HG03175 (cell line): ENCODE data around the gene MAIP1.
"Not testable (repeated sequence)": the region's sequence is repeated elsewhere in the genome, so short reads cannot be mapped to it uniquely, and the experiment has no call there.

Experiments
- ATAC-seq: cut with Tn5 transposase; IDR thresholded peaks from one replicate; pipeline ENCODE4 v1.9.1; 2021; ENCODE audit warnings: mild to moderate bottlenecking, moderate library complexity; ENCODE audit not compliant: unreplicated experiment

Gene MAIP1, protein sequence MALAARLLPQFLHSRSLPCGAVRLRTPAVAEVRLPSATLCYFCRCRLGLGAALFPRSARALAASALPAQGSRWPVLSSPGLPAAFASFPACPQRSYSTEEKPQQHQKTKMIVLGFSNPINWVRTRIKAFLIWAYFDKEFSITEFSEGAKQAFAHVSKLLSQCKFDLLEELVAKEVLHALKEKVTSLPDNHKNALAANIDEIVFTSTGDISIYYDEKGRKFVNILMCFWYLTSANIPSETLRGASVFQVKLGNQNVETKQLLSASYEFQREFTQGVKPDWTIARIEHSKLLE

DNA sequence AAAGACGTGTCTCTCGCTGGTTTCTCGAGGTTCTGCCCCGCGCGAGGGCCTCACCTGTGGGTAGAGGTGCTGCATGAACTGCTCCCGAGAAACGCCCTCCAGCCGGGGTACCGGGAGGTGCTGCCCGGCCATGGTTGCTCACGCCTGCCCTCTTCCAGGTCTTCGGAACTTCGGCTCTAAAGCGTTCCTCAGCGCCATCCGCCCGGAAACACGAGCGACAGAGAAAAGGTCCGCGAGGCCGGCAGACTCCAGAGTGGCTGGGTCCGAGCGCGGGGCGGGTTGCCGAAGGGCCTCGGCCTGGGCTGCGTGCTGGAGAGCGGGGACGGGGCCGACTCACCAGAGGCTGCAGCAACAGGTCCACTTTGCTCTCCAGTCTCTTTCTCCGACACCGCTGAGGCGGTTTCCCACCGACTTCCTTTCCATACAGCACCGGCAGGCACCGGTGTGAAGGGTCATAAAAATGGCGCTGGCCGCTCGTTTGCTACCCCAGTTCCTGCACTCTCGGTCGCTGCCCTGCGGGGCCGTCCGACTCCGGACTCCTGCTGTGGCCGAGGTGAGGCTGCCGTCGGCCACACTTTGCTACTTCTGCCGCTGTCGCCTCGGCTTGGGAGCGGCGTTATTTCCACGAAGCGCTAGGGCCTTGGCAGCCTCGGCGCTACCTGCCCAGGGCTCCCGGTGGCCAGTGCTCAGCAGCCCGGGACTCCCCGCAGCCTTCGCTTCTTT lies at the start of gene MAIP1, which contains the start of gene TYW5:
Gene MAIP1, plus strand, starts transcription at position 244 of the 723 bp plus-strand sequence. Its CDS starts 217 bp downstream, at position 461.
Gene TYW5, minus strand, starts transcription at position 153 of the 723 bp plus-strand sequence. Its CDS starts 21 bp downstream, at position 132.
- peak; percentile 86 for ATAC-seq

DNA sequence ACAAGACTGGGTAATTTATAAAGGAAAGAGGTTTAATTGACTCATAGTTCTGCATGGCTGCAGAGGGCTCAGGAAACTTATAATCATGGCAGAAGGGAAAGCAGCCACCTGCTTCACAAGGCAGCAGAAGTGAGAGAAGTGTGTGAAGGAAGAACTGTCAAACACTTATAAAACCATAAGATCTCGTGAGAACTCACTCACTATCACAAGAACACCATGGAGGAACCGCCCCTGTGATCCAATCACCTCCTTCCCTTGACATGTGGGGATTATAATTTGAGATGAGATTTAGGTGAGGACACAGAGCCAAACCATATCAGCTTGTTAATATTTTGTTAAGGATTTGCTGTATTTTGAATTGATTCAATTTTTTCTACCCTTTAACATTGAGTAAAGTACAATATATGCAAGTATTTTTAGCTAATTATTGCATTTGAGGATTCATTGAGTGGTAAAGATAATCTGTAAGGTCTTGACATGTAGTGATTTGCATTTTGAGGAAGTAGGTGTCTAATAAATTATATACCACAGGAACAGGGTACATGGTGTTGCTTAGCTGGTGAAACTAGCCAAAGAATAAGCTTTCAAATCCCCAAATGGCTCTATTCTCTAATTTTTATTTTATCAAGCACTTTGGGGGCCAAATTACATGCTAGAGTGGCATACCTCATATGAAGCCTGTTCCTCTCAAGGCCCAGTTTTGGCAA lies 48.2 kb upstream of the MAIP1 start:
- ATAC-seq: no peak

DNA sequence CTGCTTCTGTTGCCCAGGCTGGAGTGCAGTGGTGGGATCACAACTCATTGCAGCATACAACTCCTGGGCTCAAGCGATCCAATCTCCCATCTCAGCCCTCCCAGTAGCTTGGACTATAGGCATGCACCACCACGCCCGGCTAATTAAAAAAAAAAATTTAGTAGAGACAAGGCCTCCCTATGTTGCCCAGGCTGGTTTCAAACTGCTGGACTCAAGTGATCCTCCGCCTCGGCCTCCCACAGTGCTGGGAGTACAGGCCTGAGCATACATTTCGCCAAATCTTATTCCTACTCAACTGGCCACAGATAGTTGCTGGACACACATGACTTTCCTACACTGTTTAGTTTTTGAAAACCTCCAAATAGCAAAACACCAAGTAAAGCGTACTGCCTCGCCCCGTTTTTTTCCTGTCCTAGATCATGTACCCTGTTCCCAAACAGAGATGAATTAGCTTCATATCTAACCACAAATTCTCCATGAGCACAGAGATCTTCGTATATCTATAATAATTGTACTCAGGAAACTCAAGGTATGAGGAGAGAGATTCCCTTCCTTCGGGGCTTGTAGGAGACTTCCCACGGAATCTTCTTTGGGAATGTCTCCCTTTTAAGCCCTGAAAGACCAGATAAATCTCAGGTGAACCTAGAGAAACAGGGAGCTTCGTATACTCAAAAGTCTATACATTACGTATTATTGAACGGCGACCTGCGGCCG lies 44.9 kb upstream of the MAIP1 start:
- no peak for ATAC-seq

DNA sequence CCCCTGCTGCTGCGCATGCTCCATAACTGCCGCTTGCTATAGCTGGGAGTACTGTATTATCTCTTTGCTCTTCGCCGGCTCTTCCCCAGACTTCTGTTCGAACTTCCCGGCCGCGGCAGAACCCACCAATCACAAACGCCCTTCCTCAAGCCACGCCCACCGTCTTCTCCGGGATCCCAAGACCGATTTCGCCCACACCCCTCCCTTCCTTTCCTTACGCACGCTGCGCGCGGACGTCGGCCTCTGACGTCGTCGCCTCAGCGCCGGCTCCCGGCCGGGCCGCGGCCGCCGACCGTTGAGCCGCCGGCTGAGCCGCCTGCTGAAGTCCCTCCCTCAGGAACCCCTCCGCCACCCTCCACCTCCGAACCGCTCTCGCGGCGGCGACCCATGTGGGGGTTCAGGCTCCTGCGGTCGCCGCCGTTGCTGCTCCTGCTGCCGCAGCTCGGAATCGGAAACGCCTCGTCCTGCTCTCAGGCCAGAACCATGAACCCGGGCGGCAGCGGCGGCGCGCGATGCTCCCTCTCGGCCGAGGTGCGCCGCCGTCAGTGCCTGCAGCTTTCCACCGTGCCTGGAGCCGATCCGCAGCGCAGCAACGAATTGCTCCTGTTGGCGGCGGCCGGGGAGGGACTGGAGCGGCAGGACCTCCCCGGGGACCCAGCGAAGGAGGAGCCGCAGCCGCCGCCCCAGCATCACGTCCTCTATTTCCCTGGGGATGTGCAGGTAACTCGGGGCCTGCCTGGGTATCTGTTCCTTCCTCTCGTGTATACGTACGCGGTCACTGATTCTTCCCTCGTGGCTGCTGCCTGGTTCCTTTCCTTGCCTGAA lies 44.1 kb upstream of the MAIP1 start, which contains the start of gene C2orf69:
Gene C2orf69, plus strand, starts transcription at position 242 of the 825 bp plus-strand sequence. Its CDS starts 146 bp downstream, at position 388.
- ATAC-seq: peak; percentile 91

DNA sequence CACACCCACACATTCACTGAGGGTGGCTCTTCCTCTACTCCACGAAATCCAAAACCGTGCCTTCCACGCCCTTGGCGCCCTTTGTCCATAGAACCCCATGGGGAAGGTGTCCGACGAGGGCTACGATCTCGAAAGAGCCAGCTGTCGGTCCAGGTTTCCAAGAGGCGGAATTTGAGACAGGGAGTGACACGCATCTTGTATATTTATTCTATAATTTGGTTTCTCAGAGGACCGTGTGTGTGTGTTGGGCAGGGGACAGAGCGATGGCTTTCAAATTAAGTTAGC lies 43.6 kb upstream of the MAIP1 start:
- ATAC-seq: no peak

DNA sequence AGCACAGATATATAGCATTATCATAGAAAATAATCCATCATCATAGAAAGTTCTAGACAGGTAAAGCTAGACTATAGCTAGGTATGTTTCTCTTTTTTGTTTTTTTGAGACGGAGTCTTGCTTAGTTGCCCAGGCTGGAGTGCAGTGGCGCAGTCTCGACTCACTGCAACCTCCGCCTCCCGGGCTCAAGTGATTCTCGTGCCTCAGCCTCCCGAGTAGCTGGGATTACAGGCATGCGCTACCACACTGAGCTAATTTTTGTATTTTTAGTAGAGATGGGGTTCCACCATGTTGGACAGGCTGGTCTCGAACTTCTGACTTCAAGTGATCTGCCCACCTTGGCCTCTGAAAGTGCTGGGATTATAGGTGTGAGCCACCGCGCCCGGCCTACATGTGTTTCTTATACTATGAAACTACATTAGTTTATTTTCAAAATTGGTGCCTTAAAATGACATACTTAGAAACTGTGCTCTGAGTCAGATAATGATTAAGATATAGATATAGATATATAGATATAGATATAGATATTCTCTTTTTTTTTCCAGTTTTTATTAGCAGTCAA lies 42.7 kb upstream of the MAIP1 start:
- not testable (repeated sequence) for ATAC-seq

DNA sequence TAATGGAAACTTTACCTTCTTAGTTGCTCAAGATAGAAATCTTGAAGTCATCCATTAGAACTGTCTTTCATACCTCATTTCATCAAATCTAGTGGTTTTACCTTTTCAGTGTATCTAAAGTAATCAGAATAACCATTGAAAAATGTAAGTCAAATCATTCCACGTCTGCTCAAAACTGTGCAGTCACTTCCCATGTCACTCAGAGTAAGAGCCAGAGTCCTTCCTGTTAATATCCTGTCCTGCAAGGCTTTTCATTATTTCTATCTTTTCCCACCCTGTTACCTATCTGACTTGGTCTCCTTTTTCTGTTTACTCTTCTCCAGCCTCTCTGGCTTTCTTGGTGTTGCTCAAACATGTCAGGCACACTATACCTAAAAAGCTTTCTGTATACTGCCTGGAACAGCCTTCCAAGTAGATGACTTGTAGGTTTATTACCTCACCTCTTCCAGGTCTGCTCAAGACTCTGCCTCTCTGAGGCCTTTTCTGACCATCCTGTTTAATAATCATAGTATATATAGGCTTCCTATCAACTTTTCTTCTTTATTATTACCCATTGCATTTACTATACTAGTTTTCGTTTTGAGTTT lies 40.9 kb upstream of the MAIP1 start:
- no peak for ATAC-seq

DNA sequence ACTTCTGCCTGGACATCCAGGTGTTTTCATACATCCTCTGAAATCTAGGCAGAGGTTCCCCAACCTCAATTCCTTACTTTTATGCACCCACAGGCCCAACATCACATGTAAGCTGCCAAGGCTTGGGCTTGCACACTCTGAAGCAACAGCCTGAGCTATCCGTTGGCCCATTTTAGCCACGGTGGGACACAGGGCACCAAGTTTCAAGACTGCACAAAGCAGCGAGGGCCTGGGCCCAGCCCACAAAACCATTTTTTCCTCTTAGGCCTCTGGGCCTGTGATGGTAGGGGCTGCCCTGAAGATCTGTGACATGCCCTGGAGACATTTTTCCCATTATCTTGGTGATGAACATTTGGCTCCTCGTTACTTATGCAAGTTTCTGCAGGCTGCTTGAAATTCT lies 38.4 kb upstream of the MAIP1 start:
- ATAC-seq: no peak

DNA sequence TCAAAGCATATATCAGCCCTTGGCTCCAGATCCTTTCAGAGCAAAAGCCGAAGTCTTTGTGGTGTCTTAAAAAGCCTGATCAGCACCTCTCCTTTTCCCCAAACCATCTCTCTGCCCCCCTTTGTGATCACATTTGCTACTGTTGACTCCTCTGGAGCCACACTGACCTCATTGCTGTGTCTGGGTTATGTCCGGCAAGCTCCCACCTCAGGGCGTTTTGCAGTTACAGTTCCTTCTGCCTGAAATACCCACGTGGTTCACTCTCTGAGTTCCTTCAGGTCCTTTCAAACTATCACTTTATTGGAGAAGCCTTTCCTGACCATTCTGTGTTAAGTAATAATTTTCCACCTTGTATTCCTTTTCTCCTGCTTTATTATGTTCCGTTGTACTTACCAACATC lies 32.5 kb upstream of the MAIP1 start:
- ATAC-seq: no peak

DNA sequence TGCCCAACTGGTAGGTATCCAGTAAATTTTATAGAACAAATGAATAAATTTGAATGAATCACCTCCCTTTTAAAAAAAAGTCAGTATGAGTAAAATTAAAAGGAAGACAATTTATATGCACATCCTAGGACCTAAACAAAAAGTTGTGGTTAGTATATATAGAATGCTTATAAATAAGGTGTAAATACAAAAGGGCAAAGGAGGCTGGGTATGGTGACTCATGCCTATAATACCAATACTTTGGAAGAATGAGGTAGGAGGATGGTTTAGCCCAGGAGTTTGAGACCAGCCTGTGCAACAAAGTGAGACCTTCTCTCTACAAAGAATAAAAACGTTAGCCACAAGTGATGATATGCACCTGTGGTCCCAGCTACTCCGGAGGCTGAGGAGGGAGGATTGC lies 31.5 kb upstream of the MAIP1 start:
- no peak for ATAC-seq

DNA sequence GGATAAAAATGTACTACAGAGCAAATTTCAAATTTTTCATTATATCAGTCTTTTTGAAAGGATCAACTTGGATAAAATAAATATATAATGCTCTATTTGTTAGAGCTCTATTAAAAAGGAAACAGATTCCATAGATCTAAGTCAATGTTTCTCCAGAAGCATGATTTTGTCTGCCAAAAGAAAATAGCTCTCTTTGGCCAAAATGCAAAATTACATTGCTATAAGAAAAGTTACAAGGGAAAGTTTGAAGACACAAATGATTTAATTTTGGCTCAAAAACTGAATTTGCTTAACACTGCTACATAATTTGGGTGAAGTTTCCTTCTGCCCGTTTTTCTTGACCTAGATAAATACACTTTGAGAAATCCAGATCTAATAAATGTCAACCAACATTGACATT lies 28.6 kb upstream of the MAIP1 start:
- ATAC-seq: no peak

DNA sequence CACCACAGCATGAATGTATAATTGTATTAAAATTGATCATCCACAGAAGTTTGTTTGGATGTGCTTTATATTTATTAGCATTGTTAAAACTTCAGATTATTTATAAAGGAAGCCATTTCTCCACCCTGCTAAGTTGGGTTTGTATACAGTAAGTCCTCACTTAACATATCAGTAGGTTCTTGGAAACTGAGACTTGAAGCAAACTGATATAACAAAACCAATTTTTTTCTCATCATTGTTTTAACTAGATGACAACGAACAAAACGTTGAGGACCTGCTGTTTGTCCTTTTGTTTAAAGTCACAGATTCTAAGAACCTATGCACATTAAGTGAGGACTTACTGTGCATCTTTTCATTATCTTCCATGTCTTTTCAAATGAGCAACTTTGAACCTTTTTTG lies 27.2 kb upstream of the MAIP1 start:
- ATAC-seq: no peak

DNA sequence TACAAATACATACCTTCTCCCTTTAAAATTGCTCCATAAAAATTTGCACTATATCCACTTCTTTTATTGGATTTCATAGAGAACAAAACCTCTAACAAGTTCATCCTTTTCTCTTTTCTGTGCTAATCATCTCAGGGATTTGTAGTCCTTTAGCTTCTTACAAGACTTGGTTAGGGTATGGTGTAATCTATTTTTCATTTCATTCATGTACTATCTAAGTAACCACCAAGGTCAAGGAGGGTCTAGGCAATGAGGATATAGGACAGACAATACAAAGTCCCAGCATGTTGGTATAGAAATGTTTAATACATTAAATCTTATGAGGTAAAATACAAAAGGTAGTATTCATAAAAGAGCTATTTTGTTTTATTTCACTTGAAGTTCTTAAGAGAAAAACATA lies 26.8 kb upstream of the MAIP1 start:
- no peak for ATAC-seq

DNA sequence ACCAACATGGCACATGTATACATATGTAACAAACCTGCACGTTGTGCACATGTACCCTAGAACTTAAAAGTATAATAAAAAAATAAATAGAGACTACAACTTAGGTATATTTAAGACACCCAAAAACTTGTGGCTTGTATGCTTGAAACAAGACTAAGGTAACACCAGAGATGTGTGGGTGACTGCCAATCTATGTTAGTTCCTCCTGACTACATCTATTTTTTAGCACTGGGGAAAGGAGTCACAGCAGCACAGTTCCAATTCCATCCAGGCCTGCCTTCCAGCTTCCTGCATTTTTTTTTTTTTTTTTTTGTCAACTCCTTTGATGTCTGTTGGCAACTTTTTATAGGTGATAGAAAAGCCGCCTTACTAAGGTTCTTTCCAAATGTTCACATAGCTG lies 26.1 kb upstream of the MAIP1 start:
- ATAC-seq: no peak

DNA sequence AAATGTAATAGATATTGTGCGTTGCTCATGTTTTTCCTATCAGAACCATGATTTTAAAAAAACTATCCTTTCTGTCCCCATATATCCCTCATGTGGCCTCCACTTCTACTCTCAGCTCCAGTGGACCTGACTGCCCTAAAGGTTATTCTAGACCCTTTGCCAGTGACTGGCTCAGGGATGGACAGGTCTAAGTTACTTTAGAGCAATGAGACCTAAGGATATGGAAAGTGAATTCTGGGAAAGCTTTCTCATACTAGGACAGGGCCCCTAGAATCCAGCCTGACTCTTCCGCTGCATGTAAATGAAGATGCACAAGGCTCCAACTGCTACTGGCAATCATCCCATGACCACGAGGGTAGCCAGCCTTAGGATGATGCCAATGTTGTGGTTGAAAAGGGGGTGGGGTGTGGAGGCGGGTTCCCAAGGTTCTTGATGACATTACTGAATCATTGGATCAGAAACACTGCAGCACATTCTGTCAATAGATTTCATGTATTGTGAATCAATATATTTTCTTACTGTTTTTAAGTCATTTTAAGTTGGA lies 23.0 kb upstream of the MAIP1 start:
- no peak for ATAC-seq

DNA sequence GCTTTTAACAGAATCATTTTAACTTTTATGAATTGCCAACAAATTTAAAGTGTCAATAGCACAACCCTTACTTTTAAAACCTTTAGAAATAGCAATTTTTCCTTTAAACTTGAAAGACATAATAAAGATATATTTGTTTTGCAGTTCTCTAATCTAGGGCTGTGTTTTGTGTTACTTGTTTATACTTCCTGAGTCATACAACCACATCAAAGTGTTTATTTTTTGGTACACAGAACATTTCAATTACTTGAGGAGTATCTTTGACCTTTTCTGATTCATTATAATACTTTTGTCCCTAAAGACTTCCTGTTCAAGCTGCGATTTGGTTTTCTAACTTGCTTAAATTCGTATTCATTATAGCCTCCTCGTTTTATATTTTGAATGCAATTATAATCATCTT lies 21.9 kb upstream of the MAIP1 start:
- ATAC-seq: no peak

DNA sequence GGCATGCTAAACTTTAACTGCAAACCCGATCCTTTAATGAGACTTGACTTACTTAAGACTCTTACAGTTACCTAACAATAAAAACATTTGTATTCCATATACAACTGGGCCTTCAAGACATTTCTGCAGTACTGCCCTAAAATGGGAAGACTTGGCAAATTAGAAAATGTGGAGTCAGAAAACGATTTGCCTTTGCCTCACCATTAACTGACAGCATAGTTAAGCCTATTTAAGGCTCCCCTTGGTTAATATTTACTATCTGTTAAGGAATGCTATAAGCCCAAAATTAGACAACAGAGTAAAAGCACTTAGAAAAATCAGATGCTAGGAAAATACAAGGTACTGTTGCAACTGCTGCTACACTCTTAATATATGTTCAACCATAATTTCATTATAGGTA lies 18.8 kb upstream of the MAIP1 start:
- no peak for ATAC-seq

DNA sequence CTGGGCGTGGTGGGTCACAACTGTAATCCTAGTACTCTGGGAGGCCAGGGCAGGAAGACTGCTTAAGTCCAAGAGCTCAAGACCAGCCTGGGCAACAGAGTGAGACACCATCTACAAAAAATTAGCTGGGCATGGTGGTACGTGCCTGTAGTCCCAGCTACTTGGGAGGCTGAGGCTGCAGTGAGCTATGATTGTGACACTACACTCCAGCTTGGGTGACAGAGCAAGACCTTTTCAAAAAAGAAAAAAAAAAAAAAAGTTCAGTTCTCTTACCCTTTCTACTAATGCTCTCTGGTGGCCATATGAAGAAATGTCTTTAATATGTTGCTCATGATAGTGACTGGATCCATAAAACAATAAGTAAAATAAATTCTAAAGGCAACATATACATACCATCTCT lies 15.0 kb upstream of the MAIP1 start:
- no peak for ATAC-seq

DNA sequence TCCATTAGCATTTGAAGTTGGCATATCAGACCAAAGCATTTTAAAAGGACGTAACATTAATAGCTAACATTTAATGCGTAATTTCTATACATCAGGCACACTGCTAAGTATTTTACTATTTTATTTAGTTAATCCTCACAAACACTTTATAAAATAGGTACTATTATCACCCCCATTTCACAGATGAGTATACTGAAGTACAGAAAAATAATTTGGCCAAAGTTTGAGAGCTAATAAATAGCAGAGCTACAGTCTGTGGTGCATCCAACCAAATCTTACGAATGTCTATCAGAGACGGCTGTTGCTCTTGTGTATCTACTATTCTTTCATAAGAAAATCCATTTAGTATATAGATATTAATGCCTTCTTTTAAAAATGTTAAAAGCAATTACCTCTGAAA lies 12.0 kb upstream of the MAIP1 start:
- ATAC-seq: no peak
